Right atrium auricular region (tissue), 2 donors: ENCODE measurements around the gene KCNJ4. TPM values are rescaled to one million over a fixed set of nuclear protein-coding genes. Genes with fewer than 3 reads are reported as not detected.

Experiments used
- DNase-seq: peaks from one replicate; pipeline ENCODE4 v3.0.0-alpha.2; 2019; ENCODE audit warnings: low spot score
- H3K27ac ChIP-seq, 2 donors: fragments of 200-600 bp; sonication (generic); 1 replicate in 1 of 2; 2 replicates in 1 of 2; pipeline ENCODE4 v1.5.1; 2016 to 2019
- H3K27me3 ChIP-seq, 2 donors: fragments of 200-600 bp; sonication (generic); one replicate each; pipeline versions ENCODE4 v1.5.1 to v1.6.0; 2017 to 2019
- H3K36me3 ChIP-seq: fragments of 200-600 bp; sonication (generic); one replicate; pipeline ENCODE4 v1.5.1; 2016
- H3K4me1 ChIP-seq, 2 donors: fragments of 200-600 bp; sonication (generic); one replicate each; pipeline versions ENCODE4 v1.5.1 to v1.6.0; 2017 to 2019
- H3K4me3 ChIP-seq, 2 donors: fragments of 200-600 bp; sonication (generic); 1 replicate in 1 of 2; 2 replicates in 1 of 2; pipeline ENCODE4 v1.5.1; 2017 to 2019; ENCODE audit warnings: mild to moderate bottlenecking in 1 of 2, moderate library complexity in 1 of 2
- H3K9me3 ChIP-seq, 2 donors: fragments of 200-600 bp; sonication (generic); one replicate each; pipeline ENCODE4 v1.5.1; 2019
- total RNA-seq, 2 donors: library from RNA; depleted of rRNA; stranded (reverse); fragments of >200 nt; gene quantifications; one replicate each; pipeline ENCODE4 v1.1.0, GENCODE V29; 2016
- TF ChIP-seq, protein P1 (sequence below), 2 donors: fragments of 200-600 bp; sonication (generic); IDR thresholded peaks; one replicate each; pipeline ENCODE4 v1.5.1; 2019; ENCODE audit warnings: antibody characterized with exemption in 2 of 2

KCNJ4 gene
- total RNA-seq, 2 donors from 2014 or later = 7.0 to 36.7 TPM

DNA sequence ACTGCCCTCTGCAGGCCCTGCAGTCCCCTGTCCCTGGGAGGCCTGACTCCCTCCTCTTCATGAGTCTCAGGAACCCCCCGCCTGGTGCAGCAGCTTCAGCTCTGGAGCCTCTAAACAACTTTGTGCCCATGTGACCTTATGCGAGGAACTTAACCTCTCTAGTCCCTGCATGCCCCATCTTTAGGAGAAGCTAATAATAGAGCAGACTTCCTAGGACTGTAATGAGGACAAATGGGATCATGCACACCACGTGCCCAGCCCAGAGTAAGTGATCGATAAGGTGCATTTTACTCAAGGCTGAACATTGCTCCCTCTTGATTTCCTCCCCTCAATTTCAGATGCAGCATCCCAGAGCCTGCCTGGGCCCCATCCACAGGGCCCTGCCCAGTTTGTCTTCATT lies 19.0 kb downstream of the KCNJ4 start:
- H3K9me3 ChIP-seq = no peaks in the 10 kb centered on the region
- H3K4me1 ChIP-seq = peaks cover 0 to 15% of the 10 kb centered on the region in 2 donors
- H3K36me3 ChIP-seq = no peaks in the 10 kb centered on the region
- no peak overlapping the region for H3K27ac ChIP-seq
- no peaks in the 10 kb centered on the region for H3K27me3 ChIP-seq
- DNase-seq = no peak
- TF ChIP-seq, protein P1, sequence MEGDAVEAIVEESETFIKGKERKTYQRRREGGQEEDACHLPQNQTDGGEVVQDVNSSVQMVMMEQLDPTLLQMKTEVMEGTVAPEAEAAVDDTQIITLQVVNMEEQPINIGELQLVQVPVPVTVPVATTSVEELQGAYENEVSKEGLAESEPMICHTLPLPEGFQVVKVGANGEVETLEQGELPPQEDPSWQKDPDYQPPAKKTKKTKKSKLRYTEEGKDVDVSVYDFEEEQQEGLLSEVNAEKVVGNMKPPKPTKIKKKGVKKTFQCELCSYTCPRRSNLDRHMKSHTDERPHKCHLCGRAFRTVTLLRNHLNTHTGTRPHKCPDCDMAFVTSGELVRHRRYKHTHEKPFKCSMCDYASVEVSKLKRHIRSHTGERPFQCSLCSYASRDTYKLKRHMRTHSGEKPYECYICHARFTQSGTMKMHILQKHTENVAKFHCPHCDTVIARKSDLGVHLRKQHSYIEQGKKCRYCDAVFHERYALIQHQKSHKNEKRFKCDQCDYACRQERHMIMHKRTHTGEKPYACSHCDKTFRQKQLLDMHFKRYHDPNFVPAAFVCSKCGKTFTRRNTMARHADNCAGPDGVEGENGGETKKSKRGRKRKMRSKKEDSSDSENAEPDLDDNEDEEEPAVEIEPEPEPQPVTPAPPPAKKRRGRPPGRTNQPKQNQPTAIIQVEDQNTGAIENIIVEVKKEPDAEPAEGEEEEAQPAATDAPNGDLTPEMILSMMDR (IDR thresholded peaks at IDR 0.05) = no peak
- H3K4me3 ChIP-seq = no peak overlapping the region

- TF ChIP-seq, protein P1 (IDR thresholded peaks at IDR 0.05) = no peak
- H3K36me3 ChIP-seq = no peaks in the 10 kb centered on the region
- no peaks in the 10 kb centered on the region for H3K27me3 ChIP-seq
- no peak overlapping the region for H3K4me3 ChIP-seq
- no peak overlapping the region for H3K27ac ChIP-seq
- peaks cover 0 to 16% of the 10 kb centered on the region in 2 donors for H3K4me1 ChIP-seq
- DNase-seq = no peak
- no peaks in the 10 kb centered on the region for H3K9me3 ChIP-seq
These were observed 20.0 kb downstream of the KCNJ4 start for GRCh38 chr22:38435010-38435409.

GRCh38 chr22:38433871-38434270 lies 21.1 kb downstream of the KCNJ4 start:
- no peaks in the 10 kb centered on the region for H3K36me3 ChIP-seq
- no peak overlapping the region for H3K4me3 ChIP-seq
- TF ChIP-seq, protein P1 (IDR thresholded peaks at IDR 0.05) = no peak
- no peaks in the 10 kb centered on the region for H3K27me3 ChIP-seq
- no peak overlapping the region for H3K27ac ChIP-seq
- no peak for DNase-seq
- no peaks in the 10 kb centered on the region for H3K9me3 ChIP-seq
- H3K4me1 ChIP-seq = peaks cover 0 to 16% of the 10 kb centered on the region in 2 donors

- H3K9me3 ChIP-seq = no peaks in the 10 kb centered on the region
- H3K27me3 ChIP-seq = no peaks in the 10 kb centered on the region
- peaks cover 0 to 16% of the 10 kb centered on the region in 2 donors for H3K4me1 ChIP-seq
- H3K27ac ChIP-seq = peak overlapping the region; percentile 57 to 63
- TF ChIP-seq, protein P1 (IDR thresholded peaks at IDR 0.05) = no peak
- no peaks in the 10 kb centered on the region for H3K36me3 ChIP-seq
- no peak for DNase-seq
- H3K4me3 ChIP-seq = no peak overlapping the region
These were observed 22.7 kb downstream of the KCNJ4 start for GRCh38 chr22:38432264-38432663.

DNA sequence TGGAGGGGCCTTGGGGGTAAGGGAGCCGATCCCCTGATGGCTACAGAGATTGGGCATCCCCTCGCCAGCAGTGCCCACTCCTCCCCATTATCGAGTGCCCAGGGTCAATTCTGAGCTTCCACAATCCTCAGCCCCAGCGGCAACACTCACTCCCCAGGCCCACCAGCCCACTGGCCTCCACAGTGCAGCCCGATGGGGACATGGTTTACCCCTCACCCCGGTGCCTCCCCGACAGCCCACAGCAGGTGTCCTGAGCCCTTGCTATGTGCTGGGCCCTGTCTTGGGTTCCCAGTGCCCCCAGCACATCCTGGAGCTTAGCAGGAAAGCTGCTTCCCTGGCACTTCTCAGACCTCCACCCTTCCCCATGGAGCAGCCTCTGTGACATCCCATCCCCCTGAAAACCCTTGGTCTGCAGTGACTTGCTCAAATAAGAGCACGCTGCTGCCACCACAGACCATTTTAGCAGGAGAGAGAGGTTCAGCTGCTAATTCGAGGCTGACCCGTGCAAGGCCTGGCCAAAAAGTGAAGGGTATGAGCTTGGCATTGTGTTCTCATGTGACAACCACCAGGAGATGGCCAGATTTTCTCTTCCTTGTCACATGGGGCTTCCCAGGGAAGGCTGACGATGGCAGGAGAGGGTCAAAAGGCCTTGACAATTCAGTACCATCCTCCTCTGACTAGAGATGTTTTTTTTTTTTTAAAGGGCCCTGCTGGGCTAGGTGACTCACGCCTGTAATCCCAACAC lies 23.6 kb downstream of the KCNJ4 start:
- no peak for DNase-seq
- Histone ChIP-seq H3K27ac (peak overlapping the region; percentile 57 to 63), H3K36me3 (no peaks in the 10 kb centered on the region), H3K27me3 (no peaks in the 10 kb centered on the region), H3K4me1 (peaks cover 0 to 15% of the 10 kb centered on the region in 2 donors), H3K4me3 (no peak overlapping the region), H3K9me3 (no peaks in the 10 kb centered on the region)
- TF ChIP-seq, protein P1 (IDR thresholded peaks at IDR 0.05) = no peak
